Common myeloid progenitor, CD34-positive (primary cell): ENCODE data around the gene WDPCP.

Source experiments
- CTCF ChIA-PET: fragments of 350-600 bp; sonication (Branson Sonifier 250); formaldehyde crosslinking; loops from one replicate; lab custom pipeline; 2021; ENCODE audit warnings: antibody characterized with exemption; lab: Charles Lee
- POLR2A ChIA-PET: fragments of 350-600 bp; sonication (Branson Sonifier 250); formaldehyde crosslinking; loops from one replicate; lab custom pipeline; 2021; ENCODE audit warnings: antibody characterized with exemption; lab: Charles Lee
- DNase-seq, 3 donors: peaks; one replicate each; pipeline versions ENCODE4 v3.0.0 to v3.0.0-alpha.2; 2013
- H3K27ac ChIP-seq, 2 experiments: 1 replicate in 1 of 2; 2 replicates in 1 of 2; pipeline ENCODE4 v1.7.0; 2013; ENCODE audit warnings: inconsistent platforms in 2 of 2, low read length in 2 of 2, mild to moderate bottlenecking in 2 of 2, low read depth in 1 of 2, moderate library complexity in 1 of 2; ENCODE audit not compliant: severe bottlenecking in 2 of 2, insufficient read depth in 1 of 2, poor library complexity in 1 of 2
- H3K27me3 ChIP-seq, 5 experiments: replicated peaks in 2 of 5; 1 replicate in 3 of 5; 2 replicates in 2 of 5; pipeline versions ENCODE4 v1.6.1 to v1.7.0; 2013; ENCODE audit warnings: low read length in 4 of 5, mild to moderate bottlenecking in 2 of 5, moderate library complexity in 2 of 5, inconsistent platforms in 1 of 5; ENCODE audit not compliant: insufficient read depth in 5 of 5, control insufficient read depth in 4 of 5
- H3K36me3 ChIP-seq, 4 experiments: 1 replicate in 2 of 4; 2 replicates in 2 of 4; pipeline versions ENCODE4 v1.6.1 to v1.7.0; 2013; ENCODE audit warnings: low read length in 3 of 4, control low read depth in 1 of 4, mild to moderate bottlenecking in 1 of 4; ENCODE audit not compliant: control insufficient read depth in 4 of 4, insufficient read depth in 4 of 4
- H3K4me1 ChIP-seq, 4 experiments: 1 replicate in 3 of 4; 2 replicates in 1 of 4; pipeline versions ENCODE4 v1.6.1 to v1.7.1; 2013; ENCODE audit warnings: low read length in 3 of 4, mild to moderate bottlenecking in 3 of 4, control low read depth in 1 of 4, inconsistent platforms in 1 of 4, moderate library complexity in 1 of 4; ENCODE audit not compliant: control insufficient read depth in 4 of 4, insufficient read depth in 4 of 4; ENCODE audit errors: control extremely low read depth in 1 of 4
- H3K4me3 ChIP-seq, 7 experiments: 1 replicate in 4 of 7; 2 replicates in 3 of 7; pipeline versions ENCODE4 v1.5.1 to v1.7.0; 2013; ENCODE audit warnings: mild to moderate bottlenecking in 7 of 7, low read length in 6 of 7, moderate library complexity in 6 of 7, inconsistent platforms in 2 of 7, low read depth in 2 of 7, control low read depth in 1 of 7; ENCODE audit not compliant: insufficient read depth in 4 of 7, control insufficient read depth in 1 of 7; ENCODE audit errors: extremely low read depth in 1 of 7
- H3K9me3 ChIP-seq, 5 experiments: 1 replicate in 4 of 5; 2 replicates in 1 of 5; pipeline versions ENCODE4 v1.6.1 to v1.7.1; 2013; ENCODE audit warnings: low read length in 4 of 5, mild to moderate bottlenecking in 2 of 5, inconsistent platforms in 1 of 5, low read depth in 1 of 5, moderate library complexity in 1 of 5; ENCODE audit not compliant: control insufficient read depth in 4 of 5, insufficient read depth in 2 of 5; ENCODE audit errors: control extremely low read depth in 1 of 5
- WGBS: methylation state at CpG from one replicate; pipeline ENCODE4 v1.1.5; 2013; ENCODE audit not compliant: insufficient coverage; 5-methylcytosine and 5-hydroxymethylcytosine counted together

WDPCP gene

DNA sequence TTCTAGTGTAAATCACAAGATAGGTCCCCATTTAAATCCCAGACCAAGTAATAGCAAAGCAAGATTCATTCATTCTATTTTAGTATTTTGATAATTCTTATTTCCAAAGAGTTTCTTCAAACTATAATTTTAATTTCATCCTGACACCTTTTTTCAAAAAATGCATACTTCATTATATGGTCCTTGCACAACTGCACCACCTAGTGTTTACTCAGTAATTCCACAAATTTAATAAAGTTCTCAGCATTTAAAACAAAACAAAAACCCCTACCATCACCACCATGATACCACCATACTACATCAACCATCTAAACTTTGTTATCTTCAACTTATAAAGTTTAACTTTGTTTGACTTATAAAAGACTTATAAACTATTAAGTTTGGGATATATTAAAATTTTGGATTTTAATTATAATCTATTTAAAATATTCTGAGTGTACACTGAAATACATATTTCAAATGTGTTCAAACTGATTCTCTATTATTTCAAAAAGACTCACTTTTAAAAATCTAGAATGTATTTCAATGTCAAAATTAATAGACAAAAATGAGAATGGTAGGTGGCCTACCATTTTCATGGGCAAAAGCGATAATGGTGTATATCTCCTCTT lies 44.2 kb downstream of the WDPCP start:
- Histone ChIP-seq H3K27me3 (peaks cover 0 to 2% (median 0%) of the 10 kb centered on the region in 5 experiments), H3K4me3 (no peak overlapping the region), H3K27ac (no peak overlapping the region), H3K9me3 (peaks cover 0 to 4% (median 0%) of the 10 kb centered on the region in 5 experiments), H3K4me1 (no peaks in the 10 kb centered on the region), H3K36me3 (no peaks in the 10 kb centered on the region)
- peak; percentile 13 to 48 (median 46) for DNase-seq
- no CpG with 5 or more reads among the region's 1 CpG for WGBS
- ChIA-PET POLR2A (no interaction called here), CTCF (interaction anchor here (0.8 to 1.5 kb wide), 4 partner anchors 9 to 41 kb away, joined by 3 to 4 read pairs (median 3); no protein-coding TSS in a partner anchor)

DNA sequence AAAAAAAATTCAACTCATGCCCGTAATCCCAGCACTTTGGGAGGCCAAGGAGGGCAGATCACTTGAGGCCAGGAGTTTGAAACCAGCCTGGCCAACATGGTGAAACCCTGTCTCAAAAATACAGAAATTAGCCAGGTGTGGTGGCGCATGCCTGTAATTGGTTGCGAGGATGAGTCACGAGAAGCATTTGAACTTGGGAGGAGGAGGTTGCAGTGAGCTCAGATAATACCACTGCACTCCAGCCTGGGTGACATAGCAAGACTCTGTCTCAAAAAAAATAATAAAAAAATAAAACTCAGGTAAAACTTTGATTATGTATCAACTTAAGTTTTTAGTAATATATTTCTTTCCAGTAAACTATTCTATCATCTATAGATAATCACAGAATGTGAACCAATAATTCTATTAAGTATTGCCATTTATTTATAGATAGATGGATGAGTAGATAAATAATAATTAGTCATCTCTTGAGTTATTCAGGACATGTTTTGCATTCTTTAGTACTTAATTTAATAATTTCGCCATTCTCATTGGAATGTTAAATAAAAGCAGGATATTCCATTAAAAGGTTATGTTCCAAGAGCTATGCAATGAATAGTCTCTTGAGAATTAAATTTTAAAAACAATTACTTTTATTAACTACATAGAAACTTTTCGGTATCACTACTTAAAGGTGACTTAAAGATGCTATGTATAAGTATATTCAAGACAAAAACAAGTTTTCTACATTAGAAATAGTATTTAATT lies 48.7 kb downstream of the WDPCP start:
- Histone ChIP-seq H3K27ac (no peak overlapping the region), H3K9me3 (no peaks in the 10 kb centered on the region), H3K27me3 (no peaks in the 10 kb centered on the region), H3K4me1 (no peaks in the 10 kb centered on the region), H3K36me3 (no peaks in the 10 kb centered on the region), H3K4me3 (no peak overlapping the region)
- 100% methylated on average over 4 of the region's 6 CpGs for WGBS
- no peak for DNase-seq
- ChIA-PET POLR2A (no interaction called here), CTCF (no interaction called here)

DNA sequence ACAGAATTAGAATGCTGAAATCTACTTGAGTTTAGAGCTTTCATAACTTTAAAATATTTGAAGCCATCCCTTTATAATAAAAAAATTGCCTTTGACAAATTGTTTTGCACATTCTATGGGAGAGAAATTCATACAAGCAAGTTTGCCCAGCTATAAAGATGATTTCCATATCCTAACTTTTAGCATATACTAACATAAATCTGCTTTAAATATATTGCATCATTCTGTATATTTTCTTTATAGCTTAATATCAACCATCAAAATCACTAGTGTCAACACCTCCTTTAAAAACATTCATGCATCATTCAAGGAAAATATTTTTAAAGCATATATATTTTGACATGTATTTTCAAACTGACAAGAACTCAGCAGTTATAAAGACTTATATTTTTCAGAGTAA lies 49.9 kb downstream of the WDPCP start:
- no peak for DNase-seq
- Histone ChIP-seq H3K27ac (no peak overlapping the region), H3K27me3 (no peaks in the 10 kb centered on the region), H3K4me3 (no peak overlapping the region), H3K36me3 (no peaks in the 10 kb centered on the region), H3K9me3 (no peaks in the 10 kb centered on the region), H3K4me1 (no peaks in the 10 kb centered on the region)
- CTCF ChIA-PET: no interaction called here
- POLR2A ChIA-PET: no interaction called here

- Histone ChIP-seq H3K36me3 (no peaks in the 10 kb centered on the region), H3K9me3 (peaks cover 0 to 3% (median 0%) of the 10 kb centered on the region in 5 experiments), H3K27me3 (no peaks in the 10 kb centered on the region), H3K4me3 (no peak overlapping the region), H3K4me1 (no peaks in the 10 kb centered on the region), H3K27ac (no peak overlapping the region)
- DNase-seq: no peak
- 100% methylated on average over 2 of the region's 2 CpGs for WGBS
- ChIA-PET POLR2A (no interaction called here), CTCF (no interaction called here)
These were observed 51.0 kb downstream of the WDPCP start for GRCh38 chr2:63537306-63537705.

DNA sequence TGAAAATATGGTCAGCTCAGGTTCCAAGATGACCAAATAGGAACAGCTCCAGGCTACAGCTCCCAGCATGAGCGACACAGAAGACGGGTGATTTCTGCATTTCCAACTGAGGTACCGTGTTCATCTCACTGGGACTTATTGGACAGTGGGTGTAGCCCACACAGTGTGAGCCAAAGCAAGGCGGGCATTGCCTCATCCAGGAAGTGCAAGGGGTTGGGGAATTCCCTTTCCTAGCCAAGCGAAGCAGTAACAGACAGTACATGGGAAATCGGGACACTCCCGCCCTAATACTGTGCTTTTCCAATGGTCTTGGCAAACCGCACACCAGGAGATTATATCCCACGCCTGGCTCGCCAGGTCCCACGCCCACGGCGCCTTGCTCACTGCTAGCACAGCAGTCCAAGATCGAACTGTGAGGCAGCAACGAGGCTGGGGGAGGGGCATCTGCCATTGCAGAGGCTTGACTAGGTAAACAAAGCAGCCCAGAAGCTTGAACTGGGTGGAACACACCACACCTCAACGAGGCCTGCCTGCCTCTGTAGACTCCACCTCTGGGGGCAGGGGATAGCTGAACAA lies 57.5 kb downstream of the WDPCP start:
- 91% methylated on average over 16 of the region's 16 CpGs for WGBS
- H3K4me1 ChIP-seq: no peaks in the 10 kb centered on the region
- no peaks in the 10 kb centered on the region for H3K27me3 ChIP-seq
- ChIA-PET CTCF (no interaction called here), POLR2A (no interaction called here)
- no peak overlapping the region for H3K4me3 ChIP-seq
- peaks cover 0 to 22% (median 5%) of the 10 kb centered on the region in 5 experiments for H3K9me3 ChIP-seq
- H3K36me3 ChIP-seq: no peaks in the 10 kb centered on the region
- no peak for DNase-seq
- H3K27ac ChIP-seq: no peak overlapping the region

GRCh38 chr2:63525905-63526304 lies 62.4 kb downstream of the WDPCP start:
- WGBS: 87% methylated on average over 3 of the region's 3 CpGs
- Histone ChIP-seq H3K27me3 (no peaks in the 10 kb centered on the region), H3K4me1 (no peaks in the 10 kb centered on the region), H3K4me3 (no peak overlapping the region), H3K9me3 (peaks cover 0 to 30% (median 10%) of the 10 kb centered on the region in 5 experiments), H3K27ac (no peak overlapping the region), H3K36me3 (no peaks in the 10 kb centered on the region)
- no peak for DNase-seq
- ChIA-PET CTCF (no interaction called here), POLR2A (no interaction called here)

GRCh38 chr2:63522950-63523349 lies 65.3 kb downstream of the WDPCP start:
- POLR2A ChIA-PET: no interaction called here
- no peaks in the 10 kb centered on the region for H3K4me1 ChIP-seq
- no peak for DNase-seq
- no peaks in the 10 kb centered on the region for H3K27me3 ChIP-seq
- WGBS: 100% methylated on average over 1 of the region's 1 CpG
- peaks cover 5 to 46% (median 17%) of the 10 kb centered on the region in 5 experiments for H3K9me3 ChIP-seq
- no peak overlapping the region for H3K4me3 ChIP-seq
- CTCF ChIA-PET: no interaction called here
- H3K36me3 ChIP-seq: no peaks in the 10 kb centered on the region
- no peak overlapping the region for H3K27ac ChIP-seq
